ENCODE data around the gene ANKRD35. TPM values are rescaled to one million over a fixed set of nuclear protein-coding genes. Genes with fewer than 3 reads are reported as not detected.
"Not testable (repeated sequence)": the region's sequence is repeated elsewhere in the genome, so short reads cannot be mapped to it uniquely, and the experiment has no call there.

ANKRD35 gene
- total RNA-seq, 3 donors from 2014 or later (not counting 1 experiment from before 2014, with no cell fraction given) = 0.14 to 0.23 (median 0.23) TPM

- no peaks in the 10 kb centered on the region for H3K9me3 ChIP-seq (ENCODE audit: control insufficient read depth, insufficient read depth, low read length)
- peaks cover 25% of the 10 kb centered on the region for H3K4me1 ChIP-seq (ENCODE audit: control insufficient read depth, insufficient read depth, low read length)
- H3K4me3 Mint-ChIP-seq = no peak within 1 kb of the TSS
- under 1% methylated on average over 40 of the region's 41 CpGs for WGBS (ENCODE audit: insufficient coverage)
- H3K9me3 Mint-ChIP-seq = no peaks in the 10 kb centered on the region
- intact Hi-C loops (cut with micrococcal nuclease) = loop anchor here (2.0 to 5.0 kb wide), 4 partner anchors 38 to 85 kb away; partner anchors contain the start of genes ANKRD34A, POLR3GL and TXNIP
- peaks cover 20% of the 10 kb centered on the region for H3K36me3 ChIP-seq (ENCODE audit: control insufficient read depth, insufficient read depth, low read length)
- H3K4me3 ChIP-seq (ENCODE audit: low read length) = peak within 1 kb of the TSS; percentile 64
- DNase-seq = peak; percentile 87 to 99
- no peak within 1 kb of the TSS for H3K27ac Mint-ChIP-seq
- H3K36me3 Mint-ChIP-seq = peaks cover 6% of the 10 kb centered on the region
- ATAC-seq = peak; percentile 96 to 99 (median 96)
- H3K27me3 Mint-ChIP-seq (ENCODE audit: low read depth in 2 of 2) = no peaks in the 10 kb centered on the region
- no peaks in the 10 kb centered on the region for H3K27me3 ChIP-seq (ENCODE audit: control insufficient read depth, insufficient read depth, low read length)
- H3K4me1 Mint-ChIP-seq = peaks cover 14 to 20% of the 10 kb centered on the region in 2 donors
- peak; percentile 73 for TF ChIP-seq CTCF (IDR thresholded peaks at IDR 0.05)
- H3K27ac ChIP-seq (ENCODE audit: low read length) = peak within 1 kb of the TSS; percentile 100
These were observed 41.6 kb upstream of the ANKRD35 start, which contains the start of gene RBM8A for GRCh38 chr1:145927063-145927886. TSS of gene RBM8A (minus strand) at chr1:145927484. CDS start at chr1:145927426, 58 bp downstream.

DNA sequence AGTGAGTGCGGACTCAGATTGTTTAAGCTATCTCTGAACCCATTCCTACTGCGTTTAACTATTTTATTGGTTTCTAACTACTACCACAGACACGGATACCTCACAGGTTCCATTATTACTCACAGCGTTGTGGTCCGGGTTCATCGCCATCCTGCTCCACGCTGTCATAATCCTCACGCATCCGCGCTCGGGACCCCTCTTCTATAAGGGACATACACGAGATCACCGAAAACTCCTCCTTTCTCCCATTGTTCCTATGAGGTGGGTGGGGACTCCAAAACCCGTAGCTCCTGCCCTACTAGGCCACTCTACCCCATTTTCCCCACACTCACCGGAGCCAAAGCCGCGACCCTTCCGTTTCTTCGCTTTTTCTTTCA lies 41.0 kb upstream of the ANKRD35 start:
- Mint-ChIP-seq H3K4me1 (peaks cover 9 to 15% of the 10 kb centered on the region in 2 donors), H3K36me3 (peaks cover 6% of the 10 kb centered on the region), H3K4me3 (no peak overlapping the region), H3K27me3 (ENCODE audit: low read depth in 2 of 2) (no peaks in the 10 kb centered on the region), H3K9me3 (no peaks in the 10 kb centered on the region), H3K27ac (no peak overlapping the region)
- intact Hi-C loops (cut with micrococcal nuclease) = loop anchor here (2.0 to 5.0 kb wide), 4 partner anchors 38 to 86 kb away; partner anchors contain the start of genes ANKRD34A, POLR3GL and TXNIP
- H3K36me3 ChIP-seq (ENCODE audit: control insufficient read depth, insufficient read depth, low read length) = peaks cover 20% of the 10 kb centered on the region
- peaks cover 19% of the 10 kb centered on the region for H3K4me1 ChIP-seq (ENCODE audit: control insufficient read depth, insufficient read depth, low read length)
- peak in 1 of 2 donors; percentile 23 for DNase-seq
- 13% methylated on average over 19 of the region's 19 CpGs for WGBS (ENCODE audit: insufficient coverage)
- TF ChIP-seq CTCF (IDR thresholded peaks at IDR 0.05) = no peak
- no peaks in the 10 kb centered on the region for H3K9me3 ChIP-seq (ENCODE audit: control insufficient read depth, insufficient read depth, low read length)
- H3K4me3 ChIP-seq (ENCODE audit: low read length) = peak overlapping the region; percentile 64
- no peaks in the 10 kb centered on the region for H3K27me3 ChIP-seq (ENCODE audit: control insufficient read depth, insufficient read depth, low read length)
- ATAC-seq = peak in 2 of 3 donors; percentile 3 to 8
- peak overlapping the region; percentile 100 for H3K27ac ChIP-seq (ENCODE audit: low read length)

- no peaks in the 10 kb centered on the region for H3K27me3 ChIP-seq (ENCODE audit: control insufficient read depth, insufficient read depth, low read length)
- H3K36me3 Mint-ChIP-seq = peaks cover 6% of the 10 kb centered on the region
- no peak overlapping the region for H3K27ac ChIP-seq (ENCODE audit: low read length)
- no peak overlapping the region for H3K4me3 ChIP-seq (ENCODE audit: low read length)
- H3K4me1 ChIP-seq (ENCODE audit: control insufficient read depth, insufficient read depth, low read length) = peaks cover 32% of the 10 kb centered on the region
- no peak for DNase-seq
- TF ChIP-seq CTCF (IDR thresholded peaks at IDR 0.05) = no peak
- ATAC-seq = no peak
- peaks cover 20% of the 10 kb centered on the region for H3K36me3 ChIP-seq (ENCODE audit: control insufficient read depth, insufficient read depth, low read length)
- peaks cover 12 to 26% of the 10 kb centered on the region in 2 donors for H3K4me1 Mint-ChIP-seq
- no peak overlapping the region for H3K27ac Mint-ChIP-seq
- no peak overlapping the region for H3K4me3 Mint-ChIP-seq
- 81% methylated on average over 2 of the region's 2 CpGs for WGBS (ENCODE audit: insufficient coverage)
- no peaks in the 10 kb centered on the region for H3K9me3 Mint-ChIP-seq
- H3K9me3 ChIP-seq (ENCODE audit: control insufficient read depth, insufficient read depth, low read length) = no peaks in the 10 kb centered on the region
- no peaks in the 10 kb centered on the region for H3K27me3 Mint-ChIP-seq (ENCODE audit: low read depth in 2 of 2)
- intact Hi-C loops (cut with micrococcal nuclease) = no loop called here
These were observed 36.6 kb upstream of the ANKRD35 start for GRCh38 chr1:145922266-145922665.

GRCh38 chr1:145920297-145920696 lies 34.6 kb upstream of the ANKRD35 start:
- H3K27me3 Mint-ChIP-seq (ENCODE audit: low read depth in 2 of 2); DNase-seq; intact Hi-C loops (cut with micrococcal nuclease); ATAC-seq; H3K27ac ChIP-seq (ENCODE audit: low read length); H3K9me3 Mint-ChIP-seq; H3K9me3 ChIP-seq (ENCODE audit: control insufficient read depth, insufficient read depth, low read length); H3K27me3 ChIP-seq (ENCODE audit: control insufficient read depth, insufficient read depth, low read length); H3K4me3 ChIP-seq (ENCODE audit: low read length): not testable (repeated sequence)
- Histone ChIP-seq H3K36me3 (ENCODE audit: control insufficient read depth, insufficient read depth, low read length) (peaks cover 23% of the 10 kb centered on the region), H3K4me1 (ENCODE audit: control insufficient read depth, insufficient read depth, low read length) (peaks cover 22% of the 10 kb centered on the region)
- H3K36me3 Mint-ChIP-seq = peaks cover 11% of the 10 kb centered on the region
- peaks cover 25 to 37% of the 10 kb centered on the region in 2 donors for H3K4me1 Mint-ChIP-seq
- H3K27ac Mint-ChIP-seq = peak overlapping the region; percentile 36 to 92
- H3K4me3 Mint-ChIP-seq = peak overlapping the region; percentile 95
- WGBS (ENCODE audit: insufficient coverage) = 100% methylated on average over 1 of the region's 4 CpGs

All from natural killer cell (primary cell).